GM23338 (cell line): ENCODE results near the gene KLHDC7A. TPM values are rescaled to one million over a fixed set of nuclear protein-coding genes. Genes with fewer than 3 reads are reported as not detected.

ENCODE experiments used
- ATAC-seq: fragments of 200-7000 bp; cut with Tn5 transposase; 3 replicates; pipeline ENCODE4 v1.9.1; 2020
- DNase-seq: peaks from one replicate; pipeline ENCODE4 v3.0.0-alpha.2; 2015; ENCODE audit warnings: low spot score
- H2AFZ ChIP-seq: fragments of 200-600 bp; sonication (generic); 2 replicates; pipeline ENCODE4 v1.8.0; 2016; ENCODE audit warnings: antibody characterized with exemption, mild to moderate bottlenecking, moderate library complexity
- H3F3A ChIP-seq: fragments of 200-600 bp; sonication (generic); replicated peaks from 2 replicates; pipeline ENCODE4 v1.8.0; 2017; ENCODE audit warnings: antibody characterized with exemption, mixed run types, low read depth
- H3K27ac ChIP-seq: fragments of 200-600 bp; sonication (generic); 2 replicates; pipeline ENCODE4 v1.6.1; 2016; ENCODE audit warnings: low read depth
- H3K27me3 ChIP-seq: fragments of 200-600 bp; sonication (generic); 2 replicates; pipeline ENCODE4 v1.8.0; 2016; ENCODE audit warnings: mild to moderate bottlenecking, mixed run types, moderate library complexity; ENCODE audit not compliant: insufficient read depth
- H3K36me3 ChIP-seq: fragments of 200-600 bp; sonication (generic); 2 replicates; pipeline ENCODE4 v1.8.0; 2016; ENCODE audit warnings: mild to moderate bottlenecking; ENCODE audit not compliant: insufficient read depth
- H3K4me1 ChIP-seq: fragments of 200-600 bp; sonication (generic); 2 replicates; pipeline ENCODE4 v1.8.0; 2016; ENCODE audit warnings: mild to moderate bottlenecking, moderate library complexity; ENCODE audit not compliant: insufficient read depth
- H3K4me2 ChIP-seq: fragments of 200-600 bp; sonication (generic); 2 replicates; pipeline ENCODE4 v1.7.1; 2017; ENCODE audit warnings: mixed run types
- H3K4me3 ChIP-seq: fragments of 200-600 bp; sonication (generic); 2 replicates; pipeline ENCODE4 v1.6.1; 2016; ENCODE audit warnings: mixed run types
- H3K79me2 ChIP-seq: fragments of 200-600 bp; sonication (generic); replicated peaks from 2 replicates; pipeline ENCODE4 v1.8.0; 2017; ENCODE audit warnings: mild to moderate bottlenecking; ENCODE audit not compliant: insufficient read depth
- H3K9me2 ChIP-seq: fragments of 200-600 bp; sonication (generic); 2 replicates; pipeline ENCODE4 v1.8.0; 2017; ENCODE audit not compliant: insufficient read depth
- H4K20me1 ChIP-seq: fragments of 200-600 bp; sonication (generic); replicated peaks from 2 replicates; pipeline ENCODE4 v1.8.0; 2017; ENCODE audit warnings: mild to moderate bottlenecking; ENCODE audit not compliant: insufficient read depth
- H3K27ac Mint-ChIP-seq: 2 replicates; pipeline ENCODE4 v1.8.0; 2020; ENCODE audit warnings: inconsistent platforms, mild to moderate bottlenecking, moderate library complexity, mixed read lengths
- H3K27me3 Mint-ChIP-seq: 3 replicates; pipeline ENCODE4 v1.8.0; 2022; ENCODE audit warnings: low read depth, mild to moderate bottlenecking, moderate library complexity, mixed read lengths, inconsistent platforms; ENCODE audit not compliant: insufficient read depth, poor library complexity
- H3K36me3 Mint-ChIP-seq: 3 replicates; pipeline ENCODE4 v1.8.0; 2021; ENCODE audit warnings: low read depth, mild to moderate bottlenecking, inconsistent platforms, moderate library complexity, mixed read lengths
- H3K4me1 Mint-ChIP-seq: 3 replicates; pipeline ENCODE4 v1.8.0; 2020; ENCODE audit warnings: mild to moderate bottlenecking, inconsistent platforms, mixed read lengths
- H3K4me3 Mint-ChIP-seq: 3 replicates; pipeline ENCODE4 v1.8.0; 2021; ENCODE audit warnings: moderate library complexity, mild to moderate bottlenecking, inconsistent platforms, mixed read lengths
- H3K9me3 Mint-ChIP-seq: 3 replicates; pipeline ENCODE4 v1.8.0; 2020; ENCODE audit warnings: moderate library complexity, mild to moderate bottlenecking, inconsistent platforms, mixed read lengths
- CREB1 ChIP-seq: fragments of 250-450 bp; sonication (Bioruptor Pico); IDR thresholded peaks from 2 replicates; pipeline ENCODE4 v1.5.0; 2020; ENCODE audit warnings: low read depth, mild to moderate bottlenecking, moderate library complexity
- EZH2phosphoT487 ChIP-seq: fragments of 200-600 bp; sonication (generic); IDR thresholded peaks from one replicate; pipeline ENCODE4 v1.8.1; 2018; ENCODE audit warnings: antibody characterized with exemption; ENCODE audit not compliant: unreplicated experiment
- JUNB ChIP-seq: IDR thresholded peaks from one replicate; pipeline ENCODE4 v1.6.1; 2016; ENCODE audit warnings: antibody characterized with exemption; ENCODE audit not compliant: unreplicated experiment
- NANOG ChIP-seq: IDR thresholded peaks from 2 replicates; pipeline ENCODE4 v1.6.1; 2016; ENCODE audit warnings: antibody characterized with exemption, borderline replicate concordance
- POLR2AphosphoS5 ChIP-seq: IDR thresholded peaks from 2 replicates; pipeline ENCODE4 v1.6.1; 2016; ENCODE audit warnings: antibody characterized with exemption, low read depth
- STAT1 ChIP-seq: IDR thresholded peaks from one replicate; pipeline ENCODE4 v1.6.1; 2016; ENCODE audit warnings: antibody characterized with exemption; ENCODE audit not compliant: unreplicated experiment
- ZNF114 ChIP-seq: fragments of 250-450 bp; sonication (Bioruptor Pico); IDR thresholded peaks from 2 replicates; pipeline ENCODE4 v1.5.0; 2020; ENCODE audit warnings: mild to moderate bottlenecking, moderate library complexity
- polyA plus RNA-seq: library from polyadenylated mRNA; unstranded; fragments of >200 nt; fragmentation: Nextera tagmentation; extraction: Ambion mirVana; gene quantifications from 2 replicates; pipeline ENCODE4 v1.2.1, GENCODE V29; 2016
- total RNA-seq: library from RNA; depleted of rRNA; stranded (reverse); fragments of >200 nt; shearing (Covaris generic); gene quantifications from 2 replicates; pipeline ENCODE4 v1.2.3, GENCODE V29; 2014
- TF ChIP-seq, protein P1 (sequence below): fragments of 250-450 bp; sonication (Bioruptor Pico); IDR thresholded peaks from 2 replicates; pipeline ENCODE4 v1.5.0; 2020; ENCODE audit warnings: mild to moderate bottlenecking, moderate library complexity

Gene KLHDC7A
- total and polyA plus RNA-seq, 2 experiments from 2014 or later, result 4.5 to 22.4 TPM

DNA sequence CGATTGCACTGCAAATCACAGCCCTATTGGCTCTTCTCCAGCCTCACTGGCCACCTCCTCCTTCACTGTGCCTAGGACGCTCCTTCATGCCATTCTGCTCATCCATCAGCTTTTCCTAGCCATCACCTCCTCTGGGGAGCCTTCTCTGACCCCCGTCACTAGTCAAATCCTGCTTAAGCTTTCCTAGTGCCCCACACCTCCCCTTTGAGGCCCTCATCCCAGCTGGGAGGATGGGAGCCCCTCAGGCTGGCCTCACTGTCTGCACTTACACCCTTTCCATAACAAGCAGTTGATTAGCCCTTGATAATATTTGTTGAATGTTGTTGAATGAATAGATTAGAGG is 50.7 kb downstream of the KLHDC7A start (continued):
- TF ChIP-seq, protein P1, sequence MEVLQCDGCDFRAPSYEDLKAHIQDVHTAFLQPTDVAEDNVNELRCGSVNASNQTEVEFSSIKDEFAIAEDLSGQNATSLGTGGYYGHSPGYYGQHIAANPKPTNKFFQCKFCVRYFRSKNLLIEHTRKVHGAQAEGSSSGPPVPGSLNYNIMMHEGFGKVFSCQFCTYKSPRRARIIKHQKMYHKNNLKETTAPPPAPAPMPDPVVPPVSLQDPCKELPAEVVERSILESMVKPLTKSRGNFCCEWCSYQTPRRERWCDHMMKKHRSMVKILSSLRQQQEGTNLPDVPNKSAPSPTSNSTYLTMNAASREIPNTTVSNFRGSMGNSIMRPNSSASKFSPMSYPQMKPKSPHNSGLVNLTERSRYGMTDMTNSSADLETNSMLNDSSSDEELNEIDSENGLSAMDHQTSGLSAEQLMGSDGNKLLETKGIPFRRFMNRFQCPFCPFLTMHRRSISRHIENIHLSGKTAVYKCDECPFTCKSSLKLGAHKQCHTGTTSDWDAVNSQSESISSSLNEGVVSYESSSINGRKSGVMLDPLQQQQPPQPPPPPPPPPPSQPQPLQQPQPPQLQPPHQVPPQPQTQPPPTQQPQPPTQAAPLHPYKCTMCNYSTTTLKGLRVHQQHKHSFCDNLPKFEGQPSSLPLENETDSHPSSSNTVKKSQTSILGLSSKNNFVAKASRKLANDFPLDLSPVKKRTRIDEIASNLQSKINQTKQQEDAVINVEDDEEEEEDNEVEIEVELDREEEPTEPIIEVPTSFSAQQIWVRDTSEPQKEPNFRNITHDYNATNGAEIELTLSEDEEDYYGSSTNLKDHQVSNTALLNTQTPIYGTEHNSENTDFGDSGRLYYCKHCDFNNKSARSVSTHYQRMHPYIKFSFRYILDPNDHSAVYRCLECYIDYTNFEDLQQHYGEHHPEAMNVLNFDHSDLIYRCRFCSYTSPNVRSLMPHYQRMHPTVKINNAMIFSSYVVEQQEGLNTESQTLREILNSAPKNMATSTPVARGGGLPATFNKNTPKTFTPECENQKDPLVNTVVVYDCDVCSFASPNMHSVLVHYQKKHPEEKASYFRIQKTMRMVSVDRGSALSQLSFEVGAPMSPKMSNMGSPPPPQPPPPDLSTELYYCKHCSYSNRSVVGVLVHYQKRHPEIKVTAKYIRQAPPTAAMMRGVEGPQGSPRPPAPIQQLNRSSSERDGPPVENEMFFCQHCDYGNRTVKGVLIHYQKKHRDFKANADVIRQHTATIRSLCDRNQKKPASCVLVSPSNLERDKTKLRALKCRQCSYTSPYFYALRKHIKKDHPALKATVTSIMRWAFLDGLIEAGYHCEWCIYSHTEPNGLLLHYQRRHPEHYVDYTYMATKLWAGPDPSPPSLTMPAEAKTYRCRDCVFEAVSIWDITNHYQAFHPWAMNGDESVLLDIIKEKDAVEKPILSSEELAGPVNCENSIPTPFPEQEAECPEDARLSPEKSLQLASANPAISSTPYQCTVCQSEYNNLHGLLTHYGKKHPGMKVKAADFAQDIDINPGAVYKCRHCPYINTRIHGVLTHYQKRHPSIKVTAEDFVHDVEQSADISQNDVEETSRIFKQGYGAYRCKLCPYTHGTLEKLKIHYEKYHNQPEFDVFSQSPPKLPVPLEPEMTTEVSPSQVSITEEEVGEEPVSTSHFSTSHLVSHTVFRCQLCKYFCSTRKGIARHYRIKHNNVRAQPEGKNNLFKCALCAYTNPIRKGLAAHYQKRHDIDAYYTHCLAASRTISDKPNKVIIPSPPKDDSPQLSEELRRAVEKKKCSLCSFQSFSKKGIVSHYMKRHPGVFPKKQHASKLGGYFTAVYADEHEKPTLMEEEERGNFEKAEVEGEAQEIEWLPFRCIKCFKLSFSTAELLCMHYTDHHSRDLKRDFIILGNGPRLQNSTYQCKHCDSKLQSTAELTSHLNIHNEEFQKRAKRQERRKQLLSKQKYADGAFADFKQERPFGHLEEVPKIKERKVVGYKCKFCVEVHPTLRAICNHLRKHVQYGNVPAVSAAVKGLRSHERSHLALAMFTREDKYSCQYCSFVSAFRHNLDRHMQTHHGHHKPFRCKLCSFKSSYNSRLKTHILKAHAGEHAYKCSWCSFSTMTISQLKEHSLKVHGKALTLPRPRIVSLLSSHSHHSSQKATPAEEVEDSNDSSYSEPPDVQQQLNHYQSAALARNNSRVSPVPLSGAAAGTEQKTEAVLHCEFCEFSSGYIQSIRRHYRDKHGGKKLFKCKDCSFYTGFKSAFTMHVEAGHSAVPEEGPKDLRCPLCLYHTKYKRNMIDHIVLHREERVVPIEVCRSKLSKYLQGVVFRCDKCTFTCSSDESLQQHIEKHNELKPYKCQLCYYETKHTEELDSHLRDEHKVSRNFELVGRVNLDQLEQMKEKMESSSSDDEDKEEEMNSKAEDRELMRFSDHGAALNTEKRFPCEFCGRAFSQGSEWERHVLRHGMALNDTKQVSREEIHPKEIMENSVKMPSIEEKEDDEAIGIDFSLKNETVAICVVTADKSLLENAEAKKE (CRISPR knock-in tag), result no peak
- TF ChIP-seq POLR2AphosphoS5 (no peak), STAT1 (no peak), NANOG (no peak), JUNB (no peak)

DNA sequence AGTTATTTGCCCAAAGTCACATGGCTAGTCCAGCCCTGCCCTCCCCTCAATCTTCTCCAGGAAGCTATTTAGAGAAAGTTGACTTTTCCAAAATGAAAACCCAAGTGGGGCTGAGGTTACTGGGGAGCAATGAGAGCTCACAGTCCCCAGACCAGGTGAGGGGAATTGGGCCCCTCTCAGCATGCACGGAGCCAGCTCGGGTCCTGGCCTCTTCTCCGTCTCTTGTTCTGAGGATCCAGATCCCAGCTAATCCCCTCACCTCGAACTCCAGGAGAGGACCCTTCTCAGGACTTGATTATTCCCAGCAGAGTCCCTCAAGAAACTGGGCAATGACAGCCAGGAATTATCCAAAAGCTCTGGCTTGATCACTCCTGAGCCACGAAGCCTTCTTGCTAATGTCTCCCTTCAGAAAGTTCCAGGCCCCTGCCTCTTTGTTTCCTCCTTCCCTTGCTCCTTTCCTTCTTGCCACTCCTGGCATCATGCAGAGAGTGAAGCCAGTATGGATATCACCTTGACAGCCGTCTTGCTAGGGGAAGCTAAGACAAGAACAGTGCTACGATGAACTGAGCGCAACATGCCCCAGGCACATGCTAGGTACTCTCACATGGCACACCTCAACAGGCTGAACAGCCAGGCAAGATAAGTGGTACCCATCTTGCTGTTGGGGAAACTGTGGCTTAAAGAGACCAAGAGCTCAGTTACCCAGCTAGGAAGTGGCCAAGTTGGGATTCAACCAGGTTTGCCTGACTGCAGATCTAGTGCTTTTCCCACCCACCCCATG is 51.9 kb downstream of the KLHDC7A start:
- H3K4me2 ChIP-seq, result no peak overlapping the region
- H3K9me2 ChIP-seq, result no peaks in the 10 kb centered on the region
- no peaks in the 10 kb centered on the region for H3K79me2 ChIP-seq
- Mint-ChIP-seq H3K4me3 (no peak overlapping the region), H3K36me3 (no peaks in the 10 kb centered on the region), H3K27me3 (peaks cover 8% of the 10 kb centered on the region), H3K4me1 (no peaks in the 10 kb centered on the region), H3K9me3 (no peaks in the 10 kb centered on the region), H3K27ac (no peak overlapping the region)
- no peaks in the 10 kb centered on the region for H3K36me3 ChIP-seq
- no peak overlapping the region for H2AFZ ChIP-seq
- H3K4me3 ChIP-seq, result no peak overlapping the region
- DNase-seq (no peak), ATAC-seq (no peak)
- no peaks in the 10 kb centered on the region; the same call in 1 of the 2 replicates for H4K20me1 ChIP-seq
- H3K4me1 ChIP-seq, result no peaks in the 10 kb centered on the region
- H3F3A ChIP-seq, result no peaks in the 10 kb centered on the region
- H3K27me3 ChIP-seq, result no peaks in the 10 kb centered on the region
- H3K27ac ChIP-seq, result no peak overlapping the region
- TF ChIP-seq POLR2AphosphoS5, result no peak
- TF ChIP-seq, protein P1 (CRISPR knock-in tag), result no peak
- TF ChIP-seq EZH2phosphoT487, result no peak
- no peak for TF ChIP-seq ZNF114 (CRISPR knock-in tag)
- TF ChIP-seq NANOG, result no peak
- no peak for TF ChIP-seq STAT1
- TF ChIP-seq JUNB, result no peak
- no peak for TF ChIP-seq CREB1 (CRISPR knock-in tag)
